Activated CD4-positive, alpha-beta T cell treated with anti-CD3 and anti-CD28 coated beads for 24 hours (primary cell): Measurements from ENCODE around the gene SCRT2.
"Not testable (repeated sequence)": the region's sequence is repeated elsewhere in the genome, so short reads cannot be mapped to it uniquely, and the experiment has no call there.

Experiments used
- DNase-seq, 2 donors: peaks; one replicate each; pipeline ENCODE4 v3.0.0-alpha.2; 2020; ENCODE audit warnings: low read depth in 2 of 2

The SCRT2 gene

DNA sequence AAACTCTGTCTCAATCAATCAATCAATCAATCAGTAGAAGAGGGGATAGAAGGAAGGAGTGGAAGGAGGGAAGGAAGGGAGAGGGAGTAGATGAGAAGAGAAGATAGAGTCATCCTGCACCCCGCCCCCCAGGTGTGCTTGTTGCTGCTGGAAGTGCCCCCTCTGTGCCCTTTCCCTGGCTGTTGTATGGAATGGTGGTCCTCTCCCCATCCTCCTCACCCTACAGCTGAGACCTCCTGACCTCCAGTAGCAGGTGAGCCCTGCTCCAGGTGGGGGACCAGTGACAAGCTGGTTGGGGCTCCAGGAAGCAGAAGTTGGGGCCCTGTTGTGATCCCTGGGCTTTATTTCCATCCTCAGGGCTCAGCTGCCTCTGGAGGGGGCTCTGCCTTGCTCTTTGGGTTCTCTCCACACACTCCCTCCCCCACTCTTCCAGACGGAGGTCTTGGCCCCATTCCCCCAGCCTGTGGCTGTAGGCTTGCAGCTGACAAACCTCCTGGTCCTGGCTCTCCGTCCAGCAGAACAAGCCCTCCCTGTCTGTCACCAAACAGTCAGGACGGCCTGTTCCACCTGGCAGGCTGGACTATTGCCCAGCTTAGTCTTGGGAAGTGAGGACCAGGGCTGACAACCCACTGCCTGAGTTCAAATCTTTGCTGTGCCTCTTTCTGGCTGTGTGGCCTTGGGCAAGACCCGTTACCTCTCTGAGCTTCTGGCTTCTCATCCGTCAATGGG, 26.0 kb upstream of the SCRT2 start:
- DNase-seq = no peak

DNA sequence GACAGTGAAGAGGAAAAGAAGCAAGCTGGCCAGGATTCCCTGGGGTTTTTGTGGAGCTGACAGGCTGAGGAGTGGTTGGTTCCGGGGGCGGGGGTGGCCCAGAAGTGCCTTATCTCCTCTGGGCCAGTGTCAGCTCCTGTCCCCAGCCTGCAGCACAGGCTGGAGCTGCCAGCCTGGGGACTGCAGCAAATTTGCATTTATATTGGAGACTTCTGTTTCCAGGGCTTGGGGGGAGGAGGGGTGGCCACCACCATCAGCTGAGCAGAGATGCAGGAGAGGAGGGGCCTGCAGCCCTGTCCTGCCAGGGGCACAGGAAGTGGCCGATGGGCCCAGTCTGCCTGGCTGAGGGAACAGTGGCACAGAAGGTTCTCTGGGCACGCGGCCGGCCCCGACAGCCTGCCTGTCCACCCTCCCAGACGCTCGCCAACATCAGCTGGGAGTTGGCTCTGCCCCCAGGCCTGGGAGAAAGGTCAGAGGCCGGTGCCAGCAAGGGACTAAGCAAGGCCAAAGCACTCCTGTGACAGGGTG, 24.3 kb upstream of the SCRT2 start:
- DNase-seq = no peak

DNA sequence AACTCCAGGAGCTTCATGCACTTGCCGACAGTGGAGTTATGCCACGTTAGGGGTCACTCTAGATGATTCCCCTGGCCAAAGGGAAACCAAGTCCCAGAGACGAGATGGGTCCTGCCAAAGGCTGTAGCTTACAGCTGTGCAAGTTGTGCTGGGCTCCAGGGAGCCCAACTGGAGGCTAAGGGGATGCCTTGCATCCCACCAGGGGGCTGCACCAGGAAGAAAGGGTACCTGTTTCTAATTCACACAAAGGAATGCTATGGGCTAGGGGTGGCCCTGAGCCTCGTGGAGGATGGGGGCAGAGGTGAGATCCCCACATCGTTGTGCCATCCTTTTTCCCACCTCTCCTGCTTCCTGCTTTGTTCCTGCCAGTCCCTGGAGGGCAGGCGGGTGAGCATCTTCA, 23.7 kb upstream of the SCRT2 start:
- DNase-seq = no peak

DNA sequence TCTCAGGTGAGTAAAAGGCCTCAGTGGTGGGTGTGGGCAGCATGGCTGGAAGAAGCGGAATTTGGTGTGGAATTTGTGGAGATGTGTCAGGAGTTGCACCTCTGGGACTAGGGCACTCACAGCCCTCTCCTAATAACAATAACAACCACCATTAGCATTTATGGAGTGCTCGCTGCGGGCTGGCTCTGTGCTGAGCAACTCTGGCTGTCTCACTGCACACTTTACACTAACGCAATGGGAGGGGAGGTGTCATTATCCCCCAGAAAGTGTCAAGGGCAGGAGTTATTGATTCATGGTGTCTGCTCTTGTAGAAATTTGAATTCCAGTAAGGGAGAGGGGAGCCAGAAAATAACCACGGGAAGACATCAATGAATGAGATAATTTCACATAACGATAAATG, 22.7 kb upstream of the SCRT2 start:
- no peak for DNase-seq

DNA sequence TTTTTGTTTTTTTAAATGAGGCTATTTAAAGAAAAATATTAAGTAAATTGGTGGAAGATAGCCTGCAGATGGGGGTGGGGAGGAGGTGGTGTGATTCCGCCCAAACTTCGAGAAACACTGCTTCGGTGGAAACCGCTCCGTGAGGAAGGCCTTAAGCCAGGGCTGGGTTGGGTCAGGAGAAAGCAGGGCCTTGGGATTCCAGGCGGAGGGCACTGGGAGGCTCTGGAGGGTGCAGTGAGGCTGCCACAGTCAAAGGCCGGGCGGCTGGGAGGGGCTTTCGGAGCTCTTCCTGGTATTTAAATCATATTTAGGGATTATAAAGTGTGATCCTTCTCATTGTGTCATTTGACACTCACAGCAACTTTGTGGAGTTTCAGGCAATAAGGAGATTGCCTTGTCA, 22.2 kb upstream of the SCRT2 start:
- DNase-seq = no peak

DNA sequence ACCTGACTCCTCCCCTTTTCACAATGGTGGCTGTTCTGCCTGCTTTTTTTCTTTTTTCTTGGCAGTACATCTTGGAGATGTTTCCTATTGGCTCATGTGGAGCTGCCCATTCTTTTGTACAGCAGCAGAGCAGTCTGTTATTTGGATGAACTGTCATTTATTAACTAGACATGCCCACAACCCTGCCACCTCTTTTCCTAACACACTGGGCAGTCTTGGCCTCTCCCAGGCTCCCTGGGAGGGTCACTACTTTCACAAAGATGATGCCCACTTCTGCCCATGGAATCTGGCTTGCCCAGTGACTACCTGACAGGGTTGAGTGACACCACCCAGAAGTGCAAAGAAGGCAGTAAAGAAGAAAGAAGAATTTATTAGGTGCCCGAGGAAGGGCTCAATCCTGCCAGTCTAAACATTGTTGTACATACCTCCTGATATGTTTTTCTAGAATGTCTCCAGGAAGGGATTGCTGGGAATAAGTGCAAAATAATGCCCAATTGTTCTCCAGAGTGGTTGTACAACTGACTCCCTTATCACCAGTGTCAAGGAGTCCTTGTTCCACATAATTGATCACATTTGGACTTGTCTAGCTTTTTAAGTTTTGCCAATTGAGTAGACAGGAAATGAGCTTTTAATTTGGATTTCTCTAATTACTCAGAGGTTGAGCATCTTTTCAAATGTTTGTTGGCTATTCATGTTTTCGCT, 19.7 kb upstream of the SCRT2 start:
- DNase-seq = no peak

DNA sequence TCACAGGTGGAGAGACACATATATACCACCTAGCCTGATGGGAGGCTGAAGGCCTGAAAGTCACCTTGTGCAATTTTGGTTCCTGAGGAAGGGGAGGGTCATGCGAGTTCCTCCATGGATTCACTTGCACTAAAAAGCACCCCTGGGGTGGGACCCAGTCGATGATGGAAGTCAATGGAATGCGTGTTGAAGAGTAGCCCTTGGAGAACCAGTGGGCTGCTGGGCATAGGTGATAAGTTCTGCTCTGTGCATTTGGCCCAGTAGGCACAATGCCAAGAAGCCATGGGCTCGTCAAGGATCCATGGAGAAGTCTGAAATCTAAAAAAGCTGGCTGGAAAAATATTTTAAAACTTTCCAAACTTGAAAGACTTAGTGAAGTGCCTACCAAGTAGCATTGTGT, 18.9 kb upstream of the SCRT2 start:
- no peak for DNase-seq

DNA sequence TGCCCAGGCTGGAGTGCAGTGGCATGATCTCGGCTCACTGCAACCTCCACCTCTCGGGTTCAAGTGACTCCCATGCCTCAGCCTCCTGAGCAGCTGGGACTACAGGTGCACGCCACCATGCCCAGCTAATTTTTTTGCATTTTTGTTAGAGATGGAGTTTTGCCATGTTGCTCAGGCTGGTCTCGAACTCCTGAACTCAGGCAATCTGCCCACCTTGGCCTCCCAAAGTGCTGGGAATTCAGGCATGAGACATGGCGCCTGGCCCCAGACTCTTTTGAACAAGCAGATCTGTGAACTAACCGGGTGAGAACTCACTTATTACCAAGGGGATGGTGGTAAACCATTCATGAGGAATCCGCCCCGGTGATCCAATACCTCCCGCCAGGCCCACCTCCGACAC, 18.2 kb upstream of the SCRT2 start:
- DNase-seq = not testable (repeated sequence)

DNA sequence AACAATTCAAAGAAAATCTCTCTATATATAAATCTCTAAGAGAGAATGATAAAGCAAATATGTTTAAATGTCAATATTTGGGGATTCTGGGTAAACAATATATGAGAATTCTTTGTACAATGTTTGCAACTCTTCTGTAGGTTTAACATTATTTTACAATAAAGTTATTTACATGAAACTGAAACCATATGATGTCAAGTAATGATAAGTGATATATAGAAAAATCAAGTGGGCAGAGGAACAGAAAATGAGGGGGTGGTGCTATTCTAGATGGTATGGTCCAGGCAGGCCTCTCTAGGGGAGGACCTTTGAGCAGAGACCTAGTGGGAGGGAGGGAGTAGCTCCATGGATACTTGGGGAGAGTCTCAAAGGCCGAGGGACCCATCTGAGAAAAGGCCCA, 16.4 kb upstream of the SCRT2 start:
- no peak for DNase-seq

DNA sequence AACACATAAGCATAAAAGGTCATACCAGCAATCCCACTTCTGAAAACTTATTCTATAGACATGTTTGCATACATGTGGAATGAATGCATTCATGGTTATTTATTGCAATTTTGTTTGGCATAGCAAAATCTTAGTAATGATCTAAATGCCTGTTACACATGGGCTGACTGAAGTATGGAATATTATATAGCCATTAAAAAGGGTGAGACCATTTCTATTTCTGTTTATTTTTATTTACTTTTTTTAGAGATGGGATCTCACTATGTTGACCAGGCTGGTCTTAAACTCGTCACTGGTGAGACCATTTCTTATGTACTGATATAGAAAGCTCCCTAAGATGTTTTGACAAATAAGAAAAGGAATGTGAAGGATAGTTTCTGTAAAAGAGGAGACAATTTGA, 14.3 kb upstream of the SCRT2 start:
- no peak for DNase-seq

DNA sequence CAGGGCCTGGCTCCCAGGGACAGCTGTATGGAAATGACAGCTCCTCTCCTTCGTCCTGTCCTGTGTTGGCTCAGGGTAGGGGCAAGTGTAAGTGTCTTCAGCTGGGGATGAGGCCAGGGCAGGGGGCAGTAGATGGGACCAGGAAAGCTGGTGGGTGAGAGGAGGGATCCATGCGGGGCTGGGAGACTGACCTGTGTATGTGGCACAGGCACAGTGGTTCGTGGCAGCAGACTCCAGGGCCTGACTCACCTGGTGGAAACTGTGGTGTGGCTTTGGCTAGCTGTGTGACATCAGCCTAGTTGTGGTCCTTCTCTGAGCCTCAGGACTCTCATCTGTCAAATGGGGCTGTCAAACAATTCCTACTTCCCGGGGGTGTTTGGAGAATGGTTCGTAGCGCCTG, 13.7 kb upstream of the SCRT2 start:
- DNase-seq = no peak

DNA sequence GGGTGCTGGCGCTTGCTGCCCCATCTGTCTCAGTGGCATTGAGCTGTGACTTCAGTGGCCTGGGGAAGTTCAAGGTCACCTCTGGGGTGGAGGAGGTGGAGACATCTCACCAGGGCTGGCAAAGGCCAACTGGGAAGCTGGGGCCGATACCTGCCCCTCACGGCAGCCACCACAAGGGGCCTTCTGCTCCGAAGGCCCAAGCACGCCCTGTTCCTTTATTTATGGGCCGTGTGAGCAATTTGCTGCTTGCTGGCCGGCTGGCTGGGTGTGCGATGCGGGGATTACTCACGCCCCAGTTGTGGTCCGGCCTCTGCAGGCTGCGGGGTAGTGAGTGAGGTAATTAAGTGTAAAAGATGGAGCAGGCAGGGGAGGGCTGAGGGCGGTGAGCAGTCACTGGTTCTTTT, 13.2 kb upstream of the SCRT2 start:
- DNase-seq = no peak

DNA sequence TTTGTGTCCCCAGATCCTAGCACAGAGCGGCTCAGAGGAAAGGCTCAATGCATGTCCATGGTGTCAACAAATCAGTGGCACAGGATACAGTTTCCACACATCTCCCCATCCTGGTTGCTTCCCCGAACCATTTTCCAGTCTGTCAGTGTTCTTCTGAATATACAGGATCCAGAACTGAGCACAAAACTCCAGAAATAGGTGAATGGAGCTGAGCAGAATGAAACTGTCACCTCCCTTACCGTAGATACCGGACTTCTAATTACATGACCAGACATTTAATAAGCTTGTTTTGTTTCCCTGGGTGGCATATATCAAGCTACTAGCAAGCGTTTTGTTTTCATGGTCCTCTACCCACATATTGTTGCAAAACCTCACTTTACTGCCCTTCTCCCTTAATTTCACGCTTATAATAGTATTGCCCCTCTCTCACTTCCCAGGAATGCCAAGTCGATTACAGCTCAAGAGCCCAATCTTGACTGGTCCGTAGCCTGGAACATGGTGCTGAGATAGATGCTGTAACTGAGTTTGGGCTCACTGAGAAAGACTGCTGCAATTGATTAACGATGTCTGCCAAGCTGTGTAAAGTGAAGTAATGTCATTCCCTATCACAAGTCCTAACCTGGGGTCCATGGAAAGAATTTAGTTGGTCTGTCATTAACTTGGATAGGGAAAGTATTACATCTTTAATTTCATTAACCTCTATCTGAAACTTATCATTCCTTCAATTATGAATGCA, 12.0 kb upstream of the SCRT2 start:
- no peak for DNase-seq

DNA sequence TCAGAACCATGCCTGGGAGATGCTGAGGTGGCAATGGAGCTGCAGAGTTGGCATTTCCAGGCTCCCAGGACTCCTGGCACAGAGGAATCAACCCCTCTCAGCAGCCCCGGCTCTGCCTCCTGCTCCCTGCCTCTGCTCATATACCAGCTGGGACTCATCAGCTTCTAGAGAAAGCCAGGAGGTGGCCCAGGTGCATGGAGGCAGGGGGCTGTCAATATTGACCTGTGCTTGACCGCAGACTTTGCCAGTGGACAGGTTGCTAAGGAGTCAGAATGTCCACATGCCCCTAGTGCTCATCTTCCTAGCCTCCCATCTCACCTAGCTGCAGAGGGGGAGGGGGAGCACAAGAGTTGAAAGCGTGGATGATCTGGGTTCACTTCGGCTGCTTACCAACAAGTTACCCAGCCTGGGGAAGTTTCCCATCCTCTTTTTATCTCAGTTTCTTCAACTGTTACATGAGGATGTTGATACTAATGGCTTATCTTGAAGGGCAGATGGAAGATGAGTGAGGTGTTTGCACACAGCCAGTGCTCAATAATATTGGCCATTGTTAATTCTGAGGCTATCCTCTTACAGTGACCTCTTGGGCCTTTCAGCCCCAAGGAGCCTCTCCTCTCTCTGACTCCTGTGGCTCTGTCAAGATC, 9.2 kb upstream of the SCRT2 start:
- no peak for DNase-seq

DNA sequence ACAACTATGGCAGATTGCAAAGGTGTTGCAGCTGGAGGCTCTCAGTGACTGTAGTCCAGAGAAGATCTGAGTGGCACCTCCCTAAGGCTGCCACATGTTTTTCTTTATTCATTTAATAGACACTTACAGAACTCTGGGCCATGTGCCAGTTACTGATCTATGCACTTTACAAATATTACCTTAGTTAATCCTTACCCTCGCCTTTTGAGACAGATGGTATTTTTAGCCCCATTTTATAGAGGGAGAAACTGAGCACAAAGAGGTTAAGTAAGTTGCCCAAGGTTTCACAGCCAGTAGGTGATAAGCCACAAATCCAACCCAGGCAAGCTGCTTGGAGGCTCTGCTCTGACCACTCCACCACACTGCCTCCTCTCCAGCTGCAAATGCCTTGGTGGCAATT, 6.5 kb upstream of the SCRT2 start:
- DNase-seq = no peak

DNA sequence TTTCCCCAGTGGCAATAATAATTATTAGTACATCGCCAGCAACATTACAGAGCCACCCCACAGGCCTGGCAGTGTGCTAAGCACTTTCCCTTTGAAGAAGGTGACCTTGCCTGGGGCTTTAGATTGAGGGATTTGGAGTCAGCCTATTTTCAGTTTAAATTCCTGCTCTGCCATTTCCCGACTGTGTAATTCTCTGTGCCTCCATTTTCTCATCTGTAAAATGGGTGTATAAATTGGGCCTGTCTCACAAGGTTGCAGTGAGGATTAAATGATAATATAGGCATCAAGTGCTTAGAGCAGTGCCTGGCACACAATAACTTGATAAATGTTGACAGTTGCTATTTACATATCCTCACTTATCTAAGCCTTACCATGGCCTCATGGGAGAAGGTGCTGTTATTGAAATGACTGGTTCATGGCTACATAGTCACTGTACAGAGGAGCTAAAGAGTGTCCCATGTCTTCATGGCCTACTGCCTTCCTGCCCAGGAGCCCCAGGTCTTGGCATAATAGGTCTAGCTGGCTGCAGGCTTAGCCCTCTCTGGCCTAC, 5.1 kb upstream of the SCRT2 start:
- no peak for DNase-seq

DNA sequence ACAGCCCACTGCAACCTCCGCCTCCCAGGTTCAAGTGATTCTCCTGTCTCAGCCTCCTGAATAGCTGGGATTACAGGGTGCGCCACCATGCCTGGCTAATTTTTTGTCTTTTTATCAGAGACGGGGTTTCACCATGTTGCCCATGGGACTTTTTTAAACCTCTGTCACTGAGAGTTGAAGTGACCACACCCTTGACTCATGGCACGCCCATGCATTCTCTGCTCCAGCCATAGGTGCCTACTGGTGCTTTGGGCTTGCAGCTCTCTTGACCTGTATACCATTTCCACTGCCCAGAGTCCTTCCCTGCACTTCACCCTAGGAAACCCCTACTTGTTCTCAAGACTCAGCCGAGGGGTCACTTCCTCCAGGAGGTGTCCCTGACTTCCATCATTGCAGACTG, 2.4 kb upstream of the SCRT2 start:
- DNase-seq = no peak

DNA sequence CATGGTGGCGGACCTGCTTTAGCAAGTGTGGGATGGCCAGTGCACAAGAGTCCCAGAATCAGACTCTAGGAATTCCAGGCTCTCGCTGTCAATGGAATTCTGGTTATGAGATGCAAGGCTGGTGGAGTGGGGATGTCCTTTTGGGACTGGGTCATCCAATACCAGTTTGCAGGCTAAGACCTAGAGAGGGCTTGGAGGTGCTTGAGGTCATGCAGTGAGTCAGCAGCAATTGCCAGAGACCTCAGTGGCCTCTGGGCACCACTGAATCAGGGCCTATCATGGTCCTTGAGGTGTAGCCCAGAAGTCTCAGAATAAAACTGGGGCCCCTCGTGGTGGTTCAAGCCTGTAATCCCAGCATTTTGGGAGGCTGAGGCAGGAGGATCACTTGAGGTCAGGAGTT, 1.4 kb upstream of the SCRT2 start:
- no peak for DNase-seq

DNA sequence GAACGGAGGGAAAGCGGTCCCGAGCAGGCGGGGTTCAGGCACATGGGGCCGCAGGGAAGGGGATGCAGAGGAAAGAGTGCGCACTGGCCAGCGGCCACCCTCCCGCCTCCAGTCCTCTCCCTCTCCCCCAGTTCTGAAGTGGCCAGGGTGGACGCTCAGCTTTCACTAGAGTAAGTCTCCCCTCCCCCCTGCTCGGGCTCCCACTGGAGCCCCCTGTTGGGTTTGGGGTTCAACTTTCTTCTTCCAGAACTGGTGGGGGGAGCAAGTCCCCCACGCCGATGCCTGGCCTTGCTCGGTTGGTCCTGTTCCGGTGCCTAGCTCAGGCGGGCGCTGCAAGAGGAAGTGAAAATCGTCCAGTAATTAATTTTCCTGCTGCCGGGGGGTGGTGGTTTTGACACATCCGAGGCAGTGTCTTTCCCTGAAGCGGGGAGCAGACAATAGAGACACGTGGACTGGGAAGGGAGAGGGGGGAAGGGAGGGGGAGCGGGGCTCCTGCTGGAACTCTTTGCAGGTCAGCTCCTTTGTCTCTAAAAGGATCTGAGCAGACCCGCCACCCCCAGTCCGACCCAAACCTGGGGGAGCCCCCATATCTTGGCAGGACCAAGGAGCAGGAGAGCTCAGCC, 824 bp upstream of the SCRT2 start:
- DNase-seq = no peak

DNA sequence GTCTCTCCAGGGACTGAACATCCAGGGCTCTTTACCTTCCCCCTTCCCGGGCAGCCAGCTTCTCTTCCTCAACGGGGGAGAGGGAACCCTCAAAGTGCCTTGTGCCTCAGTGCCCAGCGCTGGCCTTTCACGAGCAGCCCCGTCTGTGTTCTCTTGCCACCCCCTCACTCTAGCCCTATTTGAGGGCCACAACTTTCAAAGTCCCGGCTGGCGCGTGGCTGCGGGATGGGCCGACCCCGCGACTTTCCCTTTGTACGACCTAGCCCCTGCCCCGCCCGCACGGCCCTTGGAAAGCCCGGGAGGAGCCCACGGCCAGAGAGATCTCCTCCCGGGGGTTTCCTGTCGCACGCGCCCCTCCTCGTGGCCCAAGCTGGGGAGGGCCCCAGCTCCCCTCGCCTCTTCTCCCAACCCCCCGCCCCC, 559 bp downstream of the SCRT2 start:
- no peak for DNase-seq

DNA sequence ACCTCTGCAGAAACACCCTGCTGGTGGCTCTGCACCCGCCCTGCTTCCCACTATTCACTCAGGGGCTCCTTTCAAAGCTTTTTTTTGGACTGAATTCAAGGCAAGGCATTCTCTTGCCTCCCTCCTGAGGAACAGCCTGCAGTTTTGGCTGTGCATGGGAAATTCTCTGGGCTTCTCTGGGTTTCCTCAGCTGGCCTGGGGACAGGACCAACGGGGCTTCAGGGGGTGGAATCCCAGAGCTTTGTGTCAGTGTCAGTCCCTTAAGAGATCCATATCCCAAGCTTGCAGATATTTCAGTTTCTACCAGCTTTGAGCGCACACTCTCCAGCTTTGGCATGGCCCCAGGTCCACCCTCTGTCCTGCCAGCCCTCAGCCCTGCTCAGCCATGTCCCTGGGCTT, 2.0 kb downstream of the SCRT2 start:
- no peak for DNase-seq
